BLaER1 treated with 17β-estradiol and CSF1 and Interleukin-3, amounts not matched to agents 10 nM and 100 nM (cell line): Measurements from ENCODE around the gene DBNDD2.

Experiments used
- H3K27ac ChIP-seq, 11 experiments: shearing (Covaris generic); formaldehyde crosslinking; 2 replicates each; pipeline ENCODE4 v1.8.1; 2022
- H3K27me3 ChIP-seq, 11 experiments: shearing (Covaris generic); formaldehyde crosslinking; 2 replicates each; pipeline ENCODE4 v1.8.1; 2022
- H3K36me3 ChIP-seq, 11 experiments: shearing (Covaris generic); formaldehyde crosslinking; 2 replicates each; pipeline ENCODE4 v1.8.1; 2022
- H3K4me1 ChIP-seq, 10 experiments: shearing (Covaris generic); formaldehyde crosslinking; 2 replicates each; pipeline ENCODE4 v1.8.1; 2022
- H3K4me2 ChIP-seq, 11 experiments: shearing (Covaris generic); formaldehyde crosslinking; 2 replicates each; pipeline ENCODE4 v1.8.1; 2022
- H3K4me3 ChIP-seq, 10 experiments: shearing (Covaris generic); formaldehyde crosslinking; 2 replicates each; pipeline ENCODE4 v1.8.1; 2022
- H3K9ac ChIP-seq, 11 experiments: shearing (Covaris generic); formaldehyde crosslinking; 2 replicates each; pipeline ENCODE4 v1.8.1; 2022
- H3K9me3 ChIP-seq, 11 experiments: shearing (Covaris generic); formaldehyde crosslinking; replicated peaks in 1 of 11; 2 replicates each; pipeline ENCODE4 v1.8.1; 2022
- H4K20me1 ChIP-seq, 11 experiments: shearing (Covaris generic); formaldehyde crosslinking; 2 replicates each; pipeline ENCODE4 v1.8.1; 2022
- Cebpa-rat ChIP-seq, 11 experiments: shearing (Covaris generic); IDR thresholded peaks; 2 replicates each; pipeline ENCODE4 v1.8.1; 2022

Gene DBNDD2

GRCh38 chr20:45413479-45413878, 5.4 kb downstream of the DBNDD2 start:
- H3K9ac ChIP-seq: no peak overlapping the region
- peaks cover 30 to 40% (median 32%) of the 10 kb centered on the region in 10 experiments for H3K4me1 ChIP-seq
- TF ChIP-seq Cebpa-rat (IDR thresholded peaks at IDR 0.05): no peak
- no peak overlapping the region for H3K27ac ChIP-seq
- H3K4me3 ChIP-seq: no peak overlapping the region
- H4K20me1 ChIP-seq: peaks cover 0 to 25% (median 4%) of the 10 kb centered on the region in 11 experiments; a peak in 10 of 22 replicates
- no peaks in the 10 kb centered on the region for H3K9me3 ChIP-seq
- H3K27me3 ChIP-seq: peaks cover 0 to 12% (median 1%) of the 10 kb centered on the region in 11 experiments; a peak in 5 of 22 replicates
- no peak overlapping the region for H3K4me2 ChIP-seq
- H3K36me3 ChIP-seq: peaks cover under 1 to 26% (median 9%) of the 10 kb centered on the region in 11 experiments; a peak in 21 of 22 replicates

- peak within 1 kb of the TSS; percentile 68 to 89 (median 87) for H3K27ac ChIP-seq
- TF ChIP-seq Cebpa-rat (IDR thresholded peaks at IDR 0.05): no peak
- H3K4me1 ChIP-seq: peaks cover 14 to 28% (median 25%) of the 10 kb centered on the region in 10 experiments
- H3K4me2 ChIP-seq: peak within 1 kb of the TSS; percentile 88 to 99 (median 98)
- no peaks in the 10 kb centered on the region for H3K9me3 ChIP-seq
- peaks cover 26 to 39% (median 34%) of the 10 kb centered on the region in 11 experiments for H3K36me3 ChIP-seq
- H3K27me3 ChIP-seq: no peaks in the 10 kb centered on the region
- peaks cover 0 to 42% (median 22%) of the 10 kb centered on the region in 11 experiments; a peak in 11 of 22 replicates for H4K20me1 ChIP-seq
- H3K4me3 ChIP-seq: peak within 1 kb of the TSS; percentile 72 to 94 (median 92)
- peak within 1 kb of the TSS; percentile 85 to 93 (median 89) for H3K9ac ChIP-seq
These were observed 7.9 kb downstream of the DBNDD2 start, which contains the start of gene PIGT for GRCh38 chr20:45415822-45416637. PIGT (plus strand) TSS chr20:45416141; CDS start chr20:45416157, 16 bp downstream.

GRCh38 chr20:45416917-45417316, 8.8 kb downstream of the DBNDD2 start:
- Histone ChIP-seq H3K4me1 (peaks cover 14 to 28% (median 25%) of the 10 kb centered on the region in 10 experiments), H3K9me3 (no peaks in the 10 kb centered on the region), H3K4me3 (peak overlapping the region; percentile 72 to 94 (median 92)), H3K27ac (peak overlapping the region in 8 of 11 experiments; percentile 84 to 89 (median 87); a peak in 15 of 22 replicates), H3K4me2 (peak overlapping the region; percentile 88 to 99 (median 98)), H3K27me3 (no peaks in the 10 kb centered on the region), H3K9ac (peak overlapping the region; percentile 85 to 93 (median 89)), H3K36me3 (peaks cover 35 to 47% (median 43%) of the 10 kb centered on the region in 11 experiments), H4K20me1 (peaks cover 0 to 42% (median 23%) of the 10 kb centered on the region in 11 experiments; a peak in 11 of 22 replicates)
- no peak for TF ChIP-seq Cebpa-rat (IDR thresholded peaks at IDR 0.05)

GRCh38 chr20:45419188-45420091, 11.4 kb downstream of the DBNDD2 start:
- H3K4me1 ChIP-seq: peaks cover 14 to 28% (median 25%) of the 10 kb centered on the region in 10 experiments
- H3K27ac ChIP-seq: no peak overlapping the region
- no peaks in the 10 kb centered on the region for H3K9me3 ChIP-seq
- peak overlapping the region in 1 of 11 experiments; percentile 9; a peak in 1 of 22 replicates for H3K9ac ChIP-seq
- peaks cover 60 to 73% (median 68%) of the 10 kb centered on the region in 11 experiments for H3K36me3 ChIP-seq
- no peaks in the 10 kb centered on the region for H3K27me3 ChIP-seq
- TF ChIP-seq Cebpa-rat (IDR thresholded peaks at IDR 0.05): no peak
- H4K20me1 ChIP-seq: peaks cover 0 to 42% (median 25%) of the 10 kb centered on the region in 11 experiments; a peak in 12 of 22 replicates
- H3K4me2 ChIP-seq: no peak overlapping the region
- no peak overlapping the region for H3K4me3 ChIP-seq

- Histone ChIP-seq H3K9ac (no peak overlapping the region), H3K27ac (no peak overlapping the region), H3K36me3 (peaks cover 65 to 79% (median 73%) of the 10 kb centered on the region in 11 experiments), H3K27me3 (no peaks in the 10 kb centered on the region), H3K4me3 (no peak overlapping the region), H3K4me2 (no peak overlapping the region), H3K9me3 (no peaks in the 10 kb centered on the region), H3K4me1 (peaks cover 14 to 24% (median 22%) of the 10 kb centered on the region in 10 experiments), H4K20me1 (peaks cover 0 to 44% (median 25%) of the 10 kb centered on the region in 11 experiments; a peak in 12 of 22 replicates)
- no peak for TF ChIP-seq Cebpa-rat (IDR thresholded peaks at IDR 0.05)
These were observed 12.0 kb downstream of the DBNDD2 start for GRCh38 chr20:45420125-45420524.

- TF ChIP-seq Cebpa-rat (IDR thresholded peaks at IDR 0.05): no peak
These were observed 15.6 kb downstream of the DBNDD2 start for GRCh38 chr20:45423700-45424099.

GRCh38 chr20:45425561-45425960, 17.5 kb downstream of the DBNDD2 start:
- H3K4me1 ChIP-seq: no peaks in the 10 kb centered on the region
- H3K27me3 ChIP-seq: no peaks in the 10 kb centered on the region
- H3K36me3 ChIP-seq: peaks cover 61 to 88% (median 70%) of the 10 kb centered on the region in 11 experiments
- TF ChIP-seq Cebpa-rat (IDR thresholded peaks at IDR 0.05): no peak
- peaks cover 0 to 27% (median 0%) of the 10 kb centered on the region in 11 experiments; a peak in 6 of 22 replicates for H4K20me1 ChIP-seq
- no peak overlapping the region for H3K4me3 ChIP-seq
- no peak overlapping the region for H3K27ac ChIP-seq
- no peak overlapping the region for H3K4me2 ChIP-seq
- no peak overlapping the region for H3K9ac ChIP-seq
- no peaks in the 10 kb centered on the region for H3K9me3 ChIP-seq

More at GRCh38 chr20:45423700-45424099, 15.6 kb downstream of the DBNDD2 start:
- no peak overlapping the region for H3K4me2 ChIP-seq
- no peaks in the 10 kb centered on the region for H3K9me3 ChIP-seq
- no peaks in the 10 kb centered on the region for H3K4me1 ChIP-seq
- H3K9ac ChIP-seq: no peak overlapping the region; a peak in 1 of 22 replicates
- H3K27ac ChIP-seq: no peak overlapping the region
- H4K20me1 ChIP-seq: peaks cover 0 to 44% (median 18%) of the 10 kb centered on the region in 11 experiments; a peak in 12 of 22 replicates
- no peaks in the 10 kb centered on the region for H3K27me3 ChIP-seq
- peaks cover 78 to 94% (median 87%) of the 10 kb centered on the region in 11 experiments for H3K36me3 ChIP-seq
- no peak overlapping the region for H3K4me3 ChIP-seq

GRCh38 chr20:45426320-45427016, 18.4 kb downstream of the DBNDD2 start:
- no peak overlapping the region for H3K4me2 ChIP-seq
- H3K36me3 ChIP-seq: peaks cover 52 to 79% (median 61%) of the 10 kb centered on the region in 11 experiments
- H4K20me1 ChIP-seq: peaks cover 0 to 21% (median 0%) of the 10 kb centered on the region in 11 experiments; a peak in 6 of 22 replicates
- no peak for TF ChIP-seq Cebpa-rat (IDR thresholded peaks at IDR 0.05)
- H3K4me3 ChIP-seq: no peak overlapping the region
- no peak overlapping the region for H3K9ac ChIP-seq
- no peaks in the 10 kb centered on the region for H3K9me3 ChIP-seq
- no peaks in the 10 kb centered on the region for H3K27me3 ChIP-seq
- no peak overlapping the region for H3K27ac ChIP-seq
- peaks cover 0 to 5% (median 2%) of the 10 kb centered on the region in 10 experiments; a peak in 17 of 20 replicates for H3K4me1 ChIP-seq
